Activated CD4-positive, alpha-beta T cell treated with anti-CD3 and anti-CD28 coated beads, Interleukin-2, Interleukin-6, amounts not matched to agents 100 ng/mL and 50 ng/mL, durations not matched to agents 16 hours and 8 hours (primary cell): ENCODE data around the gene FAM76B.
"Not testable (repeated sequence)": the region's sequence is repeated elsewhere in the genome, so short reads cannot be mapped to it uniquely, and the experiment has no call there.

Experiments
- DNase-seq: peaks from one replicate; pipeline ENCODE4 v3.0.0-alpha.2; 2020

Gene FAM76B

DNA sequence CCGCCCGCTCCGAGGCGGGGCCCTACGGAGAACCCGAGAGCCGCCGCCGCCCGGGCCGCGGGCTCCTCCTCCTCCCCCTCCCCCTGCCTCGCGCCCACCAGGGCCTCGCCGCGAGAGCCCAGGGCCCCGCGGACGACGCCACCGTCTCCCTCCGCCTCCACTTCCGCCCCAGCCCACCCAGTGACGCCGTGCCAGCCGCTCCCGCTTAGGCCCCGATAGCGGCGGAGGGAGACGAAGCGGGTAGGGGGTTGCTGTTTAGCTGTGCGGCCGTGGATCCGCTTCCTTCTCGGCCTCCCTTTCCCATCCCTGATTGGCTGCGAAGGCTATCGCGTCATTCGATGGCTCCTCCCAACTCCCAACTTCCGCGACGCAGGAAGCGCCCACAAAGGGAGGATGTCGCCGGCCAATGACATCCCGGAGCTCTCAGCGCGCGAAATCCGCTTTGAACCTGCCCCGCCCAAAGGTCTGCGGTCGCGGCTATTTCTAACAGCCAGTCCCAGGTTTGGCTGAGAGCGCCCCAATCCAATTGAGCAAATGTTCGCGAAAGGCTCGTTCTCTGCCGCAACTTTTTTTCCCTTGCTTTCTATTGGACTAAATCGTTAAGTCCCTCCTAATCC lies at the start of gene FAM76B:
Gene FAM76B, minus strand, starts transcription at position 277 of the 617 bp plus-strand sequence. CDS start 304 bp downstream, outside the sequence.
- DNase-seq = peak; percentile 98

DNA sequence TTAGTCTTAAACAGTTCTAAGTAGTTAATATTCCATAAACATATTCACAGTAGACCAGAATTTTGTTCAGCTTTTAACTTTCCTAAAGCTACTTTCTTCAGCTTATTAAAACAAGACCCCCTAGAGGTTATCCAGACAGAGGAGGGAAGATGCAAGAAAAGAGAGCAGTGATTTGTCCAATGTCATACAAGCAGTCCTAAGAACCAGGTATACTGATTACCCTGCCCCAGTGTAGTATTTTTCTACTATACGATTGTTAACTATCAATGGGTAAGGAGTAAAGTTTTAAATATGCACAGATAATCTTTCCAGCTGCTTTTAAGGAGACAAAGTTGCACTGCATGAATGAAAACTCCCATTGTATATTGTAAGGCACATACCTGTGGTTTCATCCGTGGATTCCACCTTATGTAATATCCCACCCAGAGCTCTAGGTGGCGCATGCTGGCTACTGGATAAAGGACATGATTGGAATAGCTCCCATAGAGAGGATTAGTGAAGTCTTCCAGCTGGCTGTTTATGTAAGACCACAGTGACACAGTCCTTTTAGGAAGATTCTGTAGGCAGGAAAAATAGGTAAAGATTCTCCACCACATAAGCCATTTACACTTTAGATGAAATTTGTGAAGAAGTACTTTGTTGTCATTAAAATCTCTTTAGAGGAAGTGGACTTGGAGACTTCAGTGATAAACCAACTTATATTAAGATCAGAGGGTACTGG lies 46.3 kb upstream of the FAM76B start:
- DNase-seq = peak; percentile 63

DNA sequence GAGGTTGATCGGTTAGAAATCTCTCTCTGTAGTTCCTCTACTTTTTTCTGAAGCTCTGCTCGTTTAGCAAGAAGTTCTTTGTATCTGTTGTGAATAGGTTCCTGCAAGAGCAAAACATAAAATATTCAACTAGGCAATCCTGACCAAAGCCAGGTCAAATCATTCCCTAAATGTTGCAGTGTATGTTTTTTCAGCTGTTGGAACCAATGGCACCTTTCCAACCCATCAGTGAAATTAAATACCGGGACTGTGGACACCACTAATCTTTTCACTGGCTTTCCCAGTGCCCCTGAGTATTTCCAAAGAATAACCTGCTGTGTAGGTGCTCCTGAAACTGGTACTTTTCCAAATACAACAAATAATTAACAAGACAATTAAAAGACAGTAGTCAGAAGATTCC lies 45.8 kb upstream of the FAM76B start:
- DNase-seq = no peak

DNA sequence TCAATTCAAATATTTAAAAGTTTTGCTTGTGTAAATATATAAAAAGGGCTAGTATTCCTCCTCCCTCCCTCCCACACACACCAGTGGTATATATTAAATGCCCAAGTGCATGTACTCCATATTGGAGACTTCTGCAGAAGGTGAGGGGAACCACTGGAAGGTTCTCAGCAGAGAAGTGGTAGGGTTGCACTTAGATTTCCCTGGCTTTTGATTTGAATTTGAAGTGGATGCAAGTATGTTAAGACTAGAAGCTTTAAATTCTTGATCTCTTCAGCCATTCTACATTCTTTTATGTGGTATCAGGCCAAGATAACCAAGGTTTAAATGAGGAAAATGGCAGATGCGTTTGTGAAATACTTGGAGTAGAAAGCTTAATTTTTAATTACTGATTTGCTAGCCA lies 43.8 kb upstream of the FAM76B start:
- DNase-seq = no peak

DNA sequence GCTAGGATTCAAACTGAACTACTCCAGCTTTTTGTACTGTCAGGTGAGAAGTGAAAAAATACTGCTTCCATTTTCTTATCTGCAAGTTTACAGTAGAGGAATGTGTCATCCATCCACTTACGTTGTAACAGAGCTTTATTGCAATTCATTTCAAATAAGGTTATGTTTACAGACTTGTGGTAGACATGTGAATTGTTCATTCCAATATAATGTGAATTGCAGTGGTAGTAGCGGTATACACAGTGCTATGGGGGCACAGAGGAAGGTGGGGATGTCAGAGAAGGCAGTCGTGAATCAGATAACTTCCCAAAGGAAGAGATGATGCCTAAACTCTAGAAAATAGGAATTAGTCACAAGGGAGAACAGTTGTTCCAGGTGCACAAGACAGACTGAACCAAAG lies 43.2 kb upstream of the FAM76B start:
- no peak for DNase-seq

DNA sequence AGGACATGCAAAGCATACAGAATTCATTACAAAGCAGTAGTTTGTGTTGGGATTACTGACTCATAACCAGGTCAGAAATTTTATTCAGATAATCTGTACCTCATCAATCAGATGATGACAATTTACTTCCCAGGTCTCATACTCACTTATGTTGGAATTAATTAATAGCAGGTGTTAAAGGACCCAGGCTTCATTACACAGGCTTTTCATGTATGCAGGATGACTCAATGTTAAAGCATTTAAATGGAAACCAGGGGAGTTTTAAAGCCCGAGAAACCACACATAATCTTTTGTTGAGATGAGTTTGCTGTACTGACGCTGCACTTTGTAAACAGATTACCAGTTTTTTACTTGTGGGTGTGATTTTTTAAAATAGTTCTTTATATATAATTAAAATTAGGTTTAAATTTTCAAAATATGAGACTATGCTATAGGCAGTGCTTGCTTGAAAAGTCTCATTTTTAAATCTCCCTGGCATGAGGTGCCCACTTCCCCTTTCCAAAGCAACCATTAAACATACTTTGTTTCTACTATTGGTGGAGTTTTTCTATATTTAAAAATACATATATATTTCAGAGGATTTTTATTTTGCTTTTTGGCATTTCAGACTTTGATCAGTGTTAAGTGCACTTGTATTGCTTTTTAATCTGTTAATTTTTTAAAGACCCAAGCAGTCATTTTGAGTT lies 41.8 kb upstream of the FAM76B start:
- no peak for DNase-seq

DNA sequence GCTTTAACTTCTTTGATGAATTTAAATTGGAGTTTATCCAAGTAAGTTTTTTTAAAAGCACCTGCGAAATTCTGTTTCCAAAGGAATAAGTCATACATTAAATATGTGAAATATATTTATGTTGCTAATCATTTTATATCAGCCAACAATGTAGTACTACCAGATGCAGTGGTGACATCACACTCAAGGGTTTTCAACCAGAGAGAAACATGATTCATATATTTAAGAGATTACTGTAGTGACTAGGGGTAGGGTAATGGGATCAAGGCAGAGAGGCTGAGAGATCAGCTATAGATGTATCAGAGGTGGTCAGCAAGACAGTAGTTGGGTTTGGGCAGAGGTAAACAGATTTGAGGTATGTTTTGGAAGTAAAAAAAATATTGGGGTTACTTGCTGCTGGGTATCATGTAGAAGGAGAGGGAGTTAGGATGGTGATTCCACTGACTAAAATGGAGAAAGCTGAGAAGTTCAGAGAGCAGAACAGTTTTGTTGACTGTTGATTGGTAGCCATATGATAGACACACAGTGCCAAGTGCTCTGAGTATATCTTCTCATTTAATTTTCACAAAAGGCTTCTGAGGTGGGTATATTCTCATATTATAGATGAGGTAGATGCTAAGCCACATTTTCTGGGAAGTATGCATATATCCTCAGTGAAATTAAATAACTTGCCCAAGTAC lies 40.1 kb upstream of the FAM76B start:
- peak; percentile 23 for DNase-seq

DNA sequence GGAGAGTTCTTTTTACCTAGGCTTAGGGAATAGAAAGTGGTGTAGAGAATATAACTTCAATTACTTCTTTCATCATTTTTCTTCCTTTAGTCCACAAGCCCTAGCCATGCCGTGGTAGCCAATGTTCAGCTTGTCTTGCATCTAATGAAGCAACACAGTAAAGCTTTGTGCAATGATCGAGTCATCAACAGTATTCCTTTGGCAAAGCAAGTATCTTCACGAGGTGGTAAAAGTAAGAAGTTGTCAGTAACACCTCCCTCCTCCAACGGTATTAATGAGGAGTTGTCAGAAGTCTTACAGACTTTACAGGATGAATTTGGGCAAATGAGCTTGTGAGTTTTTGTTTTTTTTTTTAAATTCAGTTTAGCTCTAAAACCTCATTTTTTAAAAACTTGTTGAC lies 38.1 kb upstream of the FAM76B start:
- no peak for DNase-seq

DNA sequence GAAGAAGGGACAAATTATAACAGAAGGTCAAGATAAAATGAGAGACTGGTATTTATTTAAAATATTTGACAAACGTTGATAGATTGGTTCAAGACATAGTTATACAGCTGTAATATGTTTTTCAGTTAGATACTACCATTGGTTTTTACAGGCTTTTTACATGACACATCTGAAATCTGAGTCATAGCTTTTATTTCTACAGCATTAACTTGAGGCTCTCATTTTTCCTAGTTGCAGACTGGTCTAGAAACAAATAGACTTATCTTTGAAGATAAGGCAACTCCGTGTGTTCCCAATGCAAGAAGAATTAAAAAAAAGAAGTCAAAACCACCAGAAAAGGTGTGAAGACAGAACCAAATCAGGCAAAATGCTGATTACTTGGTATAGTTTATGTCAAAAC lies 32.1 kb upstream of the FAM76B start:
- no peak for DNase-seq

DNA sequence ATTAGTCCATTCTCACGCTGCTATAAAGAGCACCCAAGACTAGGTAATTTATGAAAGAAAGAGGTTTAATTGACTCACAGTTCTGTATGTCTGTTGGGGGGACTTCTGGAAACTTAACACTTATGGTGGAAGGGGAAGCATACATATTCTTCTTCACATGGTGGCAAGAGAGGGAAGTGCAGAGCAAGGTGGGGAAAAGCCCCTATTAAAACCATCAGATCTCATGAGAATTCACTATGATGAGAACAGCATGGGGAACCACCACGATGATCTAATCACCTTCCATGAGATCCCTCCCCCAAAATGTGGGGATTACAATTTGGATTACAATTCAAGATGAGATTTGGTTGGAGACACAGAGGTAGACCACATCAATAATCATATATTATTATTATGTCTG lies 26.5 kb upstream of the FAM76B start:
- no peak for DNase-seq

DNA sequence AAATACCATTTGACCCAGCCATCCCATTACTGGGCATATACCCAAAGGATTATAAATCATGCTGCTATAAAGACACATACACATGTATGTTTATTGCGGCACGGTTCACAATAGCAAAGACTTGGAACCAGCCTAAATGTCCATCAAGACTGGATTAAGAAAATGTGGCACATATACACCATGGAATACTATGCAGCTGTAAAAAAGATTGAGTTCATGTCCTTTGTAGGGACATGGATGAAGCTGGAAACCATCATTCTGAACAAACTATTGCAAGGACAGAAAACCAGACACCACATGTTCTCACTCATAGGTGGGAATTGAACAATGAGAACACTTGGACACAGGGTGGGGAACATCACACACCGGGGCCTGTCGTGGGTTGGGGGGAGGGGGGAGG lies 21.5 kb upstream of the FAM76B start:
- not testable (repeated sequence) for DNase-seq

DNA sequence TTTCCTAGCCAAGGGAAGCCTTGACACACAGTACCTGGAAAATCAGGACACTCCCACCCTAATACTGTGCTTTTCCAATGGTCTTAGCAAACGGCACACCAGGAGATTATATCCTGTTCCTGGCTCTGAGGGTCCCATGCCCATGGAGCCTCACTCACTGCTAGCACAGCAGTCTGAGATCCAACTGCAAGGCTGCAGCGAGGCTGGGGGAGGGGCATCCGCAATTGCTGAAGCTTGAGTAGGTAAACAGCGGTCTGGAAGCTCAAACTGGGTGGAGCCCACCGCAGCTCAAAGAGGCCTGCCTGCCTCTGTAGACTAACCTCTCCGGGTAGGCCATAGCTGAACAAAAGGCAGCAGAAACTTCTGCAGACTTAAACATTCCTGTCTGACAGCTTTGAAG lies 16.9 kb upstream of the FAM76B start:
- not testable (repeated sequence) for DNase-seq

DNA sequence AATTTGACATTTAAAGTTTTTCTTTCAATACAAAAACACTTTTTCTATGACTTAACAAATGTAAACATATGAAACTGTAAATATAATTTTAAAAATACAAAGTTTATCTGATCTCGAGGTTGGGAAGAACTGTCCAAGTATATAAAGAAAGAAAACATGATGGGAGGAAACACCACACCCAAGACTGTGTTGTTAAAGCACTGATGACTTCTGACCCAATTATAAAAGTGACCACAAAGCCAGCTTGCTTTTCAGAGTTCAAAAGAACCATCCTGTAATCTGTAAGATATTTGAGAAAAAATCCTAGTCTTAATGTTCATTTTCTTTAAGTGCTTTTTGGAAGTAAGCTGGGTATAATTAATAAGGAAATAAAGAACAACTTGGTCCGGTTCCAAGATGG lies 16.3 kb upstream of the FAM76B start:
- no peak for DNase-seq

DNA sequence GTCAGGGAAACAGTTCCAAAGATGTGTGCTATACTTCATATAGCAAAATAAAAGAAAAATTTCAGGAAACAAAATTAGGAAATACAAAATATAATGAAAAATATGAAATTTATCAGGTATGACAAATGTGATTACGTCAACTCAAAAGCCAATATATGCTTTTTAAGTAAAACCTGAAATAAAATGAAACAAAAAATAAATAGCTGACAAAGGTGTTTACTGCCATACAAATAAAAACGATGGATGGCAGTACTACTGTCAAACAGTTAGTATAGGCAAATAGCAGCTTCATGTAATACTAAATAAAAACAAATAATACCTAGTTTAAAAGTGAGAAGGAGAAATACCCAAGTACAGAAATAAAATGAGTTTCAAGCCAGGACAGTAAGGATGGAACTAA lies 14.4 kb upstream of the FAM76B start:
- no peak for DNase-seq

DNA sequence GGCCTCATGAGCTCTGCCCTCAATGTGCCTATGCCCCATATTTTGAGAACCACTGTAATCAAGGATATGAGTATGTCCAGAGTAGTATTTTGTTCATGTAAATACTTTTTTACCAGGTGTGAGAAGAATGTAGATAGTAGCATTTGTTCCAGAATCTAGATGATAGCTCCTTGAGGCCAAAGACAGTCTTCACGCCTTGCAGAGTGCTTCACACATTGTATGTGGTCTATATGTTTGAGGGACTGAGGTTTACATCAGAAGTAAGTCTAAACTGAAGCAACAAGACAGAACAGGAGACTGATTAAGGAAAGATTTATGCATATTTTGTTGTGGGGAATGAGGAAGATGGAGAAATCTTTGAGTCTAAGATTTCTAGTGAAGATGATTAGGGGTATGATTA lies 13.2 kb upstream of the FAM76B start:
- no peak for DNase-seq

DNA sequence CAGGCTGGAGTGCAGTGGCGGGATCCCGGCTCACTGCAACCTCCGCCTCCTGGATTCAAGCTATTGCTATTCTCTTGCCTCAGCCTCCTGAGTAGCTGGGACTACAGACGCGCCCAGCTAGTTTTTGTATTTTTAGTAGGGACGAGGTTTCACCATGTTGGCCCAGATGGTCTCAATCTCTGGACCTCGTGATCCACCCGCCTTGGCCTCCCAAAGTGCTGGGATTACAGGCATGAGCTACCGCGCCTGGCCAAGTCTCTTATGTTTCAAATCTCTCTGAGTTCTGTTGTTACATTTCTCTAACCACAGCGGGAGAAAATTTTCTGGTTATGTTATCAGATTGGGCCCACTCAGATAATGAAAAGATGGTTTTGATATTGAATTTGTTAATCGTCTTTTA lies 10.9 kb upstream of the FAM76B start:
- DNase-seq = no peak

DNA sequence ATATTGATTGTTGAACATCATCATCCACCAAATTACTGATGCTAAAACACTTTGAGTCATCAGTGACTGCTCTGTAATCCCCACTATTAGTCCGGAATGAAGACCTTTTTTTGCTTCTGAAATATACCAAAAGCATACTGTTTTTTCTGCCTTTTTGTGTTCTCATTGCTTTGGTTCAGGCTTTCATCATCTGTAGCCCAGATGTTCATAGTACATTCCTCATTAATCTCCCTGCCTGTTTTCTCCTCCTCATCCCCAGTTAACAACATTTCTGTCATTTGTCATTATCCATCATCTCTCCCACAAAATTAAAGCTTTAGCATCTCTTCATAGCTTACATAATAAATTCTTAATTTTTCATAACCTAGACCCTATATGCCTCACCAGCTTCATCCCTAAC lies 10.0 kb upstream of the FAM76B start:
- no peak for DNase-seq

DNA sequence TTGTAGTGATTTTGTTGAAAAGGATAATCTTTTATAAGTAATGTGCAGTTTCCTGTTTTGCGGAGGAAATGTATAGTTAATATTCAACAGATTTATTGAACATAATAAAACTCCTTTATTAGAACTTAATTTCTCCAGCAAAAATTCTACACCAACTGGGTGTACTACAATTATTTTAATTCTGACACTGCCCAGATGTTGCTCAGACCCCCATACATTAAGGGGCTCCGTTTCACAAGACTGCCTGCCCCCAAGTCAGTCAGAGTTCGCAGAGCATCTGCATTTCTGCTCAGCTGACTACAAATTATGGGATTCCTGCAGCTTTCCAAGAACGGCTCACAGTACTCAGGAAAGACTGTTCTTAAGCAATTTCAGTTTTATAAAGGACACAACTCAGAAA lies 6.9 kb upstream of the FAM76B start:
- DNase-seq = no peak

DNA sequence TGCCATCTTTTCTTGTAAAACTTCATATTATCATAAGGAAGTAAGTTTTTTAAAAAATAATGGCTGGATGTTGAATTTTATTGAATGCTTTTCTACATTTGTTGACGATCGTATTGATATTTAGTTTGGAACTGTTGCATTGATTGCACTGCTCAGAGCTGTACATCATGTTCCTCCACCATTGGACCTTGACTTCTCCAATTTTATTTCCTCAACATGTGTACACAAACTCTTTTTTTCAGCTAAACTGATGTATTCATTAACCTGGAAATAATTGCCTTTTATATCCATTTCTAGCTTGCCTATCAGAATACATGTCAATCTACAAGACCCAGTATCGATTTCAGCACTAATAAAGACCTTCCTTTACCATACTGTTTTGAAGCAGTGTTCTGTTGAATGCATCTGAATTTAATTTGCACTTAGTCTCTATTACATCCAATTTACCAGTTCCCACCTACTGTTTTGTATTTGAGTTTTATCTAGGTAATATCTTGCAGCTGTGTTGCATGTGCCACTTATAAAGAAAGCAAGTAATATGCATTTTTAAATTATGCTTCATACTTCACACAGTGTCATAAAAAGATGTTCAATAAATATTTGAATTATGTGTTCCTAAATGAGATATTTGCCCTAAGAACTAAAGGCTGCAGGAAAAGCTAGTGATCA lies 6.2 kb upstream of the FAM76B start:
- DNase-seq = no peak

DNA sequence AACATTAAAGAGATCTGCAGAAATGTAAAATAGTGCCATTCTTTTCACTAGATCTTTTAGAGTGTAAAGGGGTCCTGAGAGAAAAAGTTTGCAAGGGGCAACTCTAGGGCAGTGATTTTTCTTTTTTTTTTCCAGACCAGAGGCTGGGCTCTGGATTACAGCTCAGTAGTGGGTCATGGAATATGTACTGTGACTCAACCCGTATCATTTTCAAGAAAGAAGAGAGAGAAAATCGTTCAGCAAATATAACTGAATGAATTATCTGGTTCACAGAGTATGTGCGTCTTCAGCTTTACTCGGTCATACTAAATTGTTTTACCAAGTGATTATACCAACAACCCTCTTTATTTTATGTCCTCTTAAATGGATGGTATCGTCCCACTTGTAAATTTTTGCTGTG lies 4.5 kb upstream of the FAM76B start:
- DNase-seq = no peak

DNA sequence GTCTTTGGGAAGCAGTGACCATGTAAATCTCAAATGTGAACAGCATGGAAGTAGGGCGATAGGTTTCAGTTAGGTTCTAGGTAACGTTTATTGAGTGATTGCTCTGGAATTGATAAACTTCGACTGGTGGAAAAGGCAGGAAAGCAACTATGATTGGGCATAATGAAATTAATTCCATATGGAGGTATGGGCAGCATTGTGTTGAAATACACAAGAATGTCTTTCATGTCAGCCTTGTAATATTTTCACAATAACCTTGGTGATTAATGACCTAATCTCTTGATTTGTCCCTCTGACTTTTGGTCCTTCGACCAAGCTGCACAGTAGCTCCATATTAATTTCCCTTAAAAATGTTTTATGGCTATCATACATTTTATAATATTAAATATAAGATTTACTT lies 3.5 kb upstream of the FAM76B start:
- no peak for DNase-seq

DNA sequence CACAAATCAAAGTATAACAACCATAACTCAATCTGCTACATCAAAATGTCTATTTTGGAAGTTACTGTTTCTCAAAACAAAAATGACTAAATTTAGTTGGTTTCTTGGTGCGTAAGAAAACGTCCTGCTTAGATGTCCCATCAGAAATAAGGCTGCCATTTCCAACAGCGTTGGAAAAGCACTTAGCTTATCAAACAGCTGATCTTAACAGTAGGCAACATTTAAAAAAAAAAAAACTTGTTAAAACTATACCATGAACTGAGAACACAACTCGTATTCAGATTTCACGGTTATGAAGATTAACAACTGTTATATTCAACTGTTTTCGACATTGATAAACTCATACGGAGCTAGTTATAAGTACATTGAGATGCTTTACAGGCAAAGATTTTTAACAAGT lies 3.1 kb upstream of the FAM76B start:
- no peak for DNase-seq

DNA sequence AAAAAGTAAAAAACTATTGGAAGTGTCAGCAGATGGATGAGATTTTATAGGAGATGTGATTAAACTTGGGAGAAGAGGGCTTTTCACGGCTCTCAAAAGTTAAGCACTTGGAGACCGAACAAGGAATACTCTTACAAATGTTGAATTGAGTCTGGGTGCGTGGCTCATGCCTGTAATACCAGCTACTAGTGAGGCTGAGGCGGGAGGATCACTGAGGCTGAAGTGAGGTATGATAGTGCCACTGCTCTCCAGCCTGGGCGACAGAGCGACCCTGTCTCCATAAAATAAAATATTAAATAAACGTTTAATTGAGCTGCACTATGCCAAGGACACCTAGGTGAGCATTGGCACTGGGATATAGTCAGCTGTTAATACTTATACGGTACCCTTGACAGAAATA lies 2.6 kb upstream of the FAM76B start:
- DNase-seq = no peak
